GM12892 (cell line): ENCODE results near the gene CEP290.

Experiments used
- POLR2A ChIP-seq: IDR thresholded peaks from 2 replicates; pipeline ENCODE4 v1.6.1; 2011; ENCODE audit warnings: low read depth, low read length, control low read depth
- POLR2AphosphoS5 ChIP-seq: IDR thresholded peaks from 2 replicates; pipeline ENCODE4 v1.6.1; 2011; ENCODE audit warnings: low read depth, low read length, control low read depth

DNA sequence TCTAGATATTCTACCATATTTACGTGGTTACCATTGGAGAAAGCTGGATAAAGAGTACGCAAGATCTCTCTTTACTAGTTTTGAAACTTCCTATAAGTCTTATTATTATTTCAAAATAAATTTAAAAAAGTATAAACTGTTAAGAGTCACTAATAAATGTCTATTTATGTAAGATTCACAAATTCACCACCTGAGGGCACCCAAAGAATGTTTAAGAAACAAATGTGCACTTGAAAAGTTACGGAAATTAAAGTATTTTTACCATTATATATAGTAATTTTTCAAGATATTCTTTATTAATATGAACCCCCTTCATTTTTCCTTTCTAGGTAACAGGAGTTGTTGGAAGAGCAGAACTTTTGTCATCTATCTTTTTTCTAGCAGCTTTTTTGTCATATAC lies 12.1 kb upstream of the CEP290 start:
- no peak for TF ChIP-seq POLR2AphosphoS5
- TF ChIP-seq POLR2A = no peak
